HFFc6 (cell line): ENCODE results near the gene C1QTNF8. TPM values are rescaled to one million over a fixed set of nuclear protein-coding genes. Genes with fewer than 3 reads are reported as not detected.

Experiments used
- DNase-seq: peaks from one replicate; pipeline ENCODE4 v3.0.0-alpha.2; 2018
- H3K27ac Mint-ChIP-seq: 2 replicates; pipeline ENCODE4 v1.8.0; 2020; ENCODE audit warnings: mild to moderate bottlenecking, mixed read lengths
- H3K27me3 Mint-ChIP-seq: 2 replicates; pipeline ENCODE4 v1.8.0; 2021; ENCODE audit warnings: mild to moderate bottlenecking, moderate library complexity, mixed read lengths; ENCODE audit not compliant: insufficient read depth
- H3K36me3 Mint-ChIP-seq: 2 replicates; pipeline ENCODE4 v1.8.0; 2021; ENCODE audit warnings: low read depth, mixed read lengths
- H3K4me1 Mint-ChIP-seq: 2 replicates; pipeline ENCODE4 v1.8.0; 2020; ENCODE audit warnings: low read depth, mixed read lengths
- H3K4me3 Mint-ChIP-seq: 2 replicates; pipeline ENCODE4 v1.8.0; 2020; ENCODE audit warnings: mild to moderate bottlenecking, moderate library complexity, mixed read lengths
- H3K9me3 Mint-ChIP-seq: 2 replicates; pipeline ENCODE4 v1.8.0; 2020; ENCODE audit warnings: mild to moderate bottlenecking, mixed read lengths
- CTCF ChIP-seq: fragments of 200-600 bp; sonication (generic); IDR thresholded peaks from 2 replicates; pipeline ENCODE4 v1.5.0; 2021; ENCODE audit warnings: antibody characterized with exemption, mild to moderate bottlenecking
- total RNA-seq, 6 experiments: library from RNA; stranded (reverse); fragmentation: NEBNext Ultra II Directional; extraction: Animal tissue kit (Norgen Biotek cat#: 25700); gene quantifications; 2 replicates in 1 of 6; 3 replicates in 5 of 6; pipeline ENCODE4 v1.2.3, GENCODE V29; 2021

The C1QTNF8 gene
- total RNA-seq, 6 experiments from 2014 or later, result not detected

GRCh38 chr16:1066584-1067172 is 29.4 kb downstream of the C1QTNF8 start:
- TF ChIP-seq CTCF, result no peak
- no peak for DNase-seq
- Mint-ChIP-seq H3K4me3 (no peak overlapping the region), H3K27ac (no peak overlapping the region), H3K4me1 (no peaks in the 10 kb centered on the region), H3K27me3 (peaks cover 27% of the 10 kb centered on the region), H3K9me3 (no peaks in the 10 kb centered on the region), H3K36me3 (no peaks in the 10 kb centered on the region)

GRCh38 chr16:1065469-1066128 is 30.4 kb downstream of the C1QTNF8 start:
- Mint-ChIP-seq H3K36me3 (no peaks in the 10 kb centered on the region), H3K27ac (no peak overlapping the region), H3K9me3 (no peaks in the 10 kb centered on the region), H3K4me1 (no peaks in the 10 kb centered on the region), H3K27me3 (peaks cover 27% of the 10 kb centered on the region), H3K4me3 (no peak overlapping the region)
- no peak for DNase-seq
- TF ChIP-seq CTCF, result no peak

- Mint-ChIP-seq H3K4me3 (no peak overlapping the region), H3K36me3 (0 out of 2 replicates have a peak, but pooled peaks cover 5% of the 10 kb centered on the region), H3K9me3 (peaks cover 6% of the 10 kb centered on the region), H3K27ac (no peak overlapping the region), H3K4me1 (no peaks in the 10 kb centered on the region), H3K27me3 (peaks cover 26% of the 10 kb centered on the region)
- TF ChIP-seq CTCF, result no peak
- DNase-seq, result no peak
Observed at GRCh38 chr16:1063728-1064127, 32.3 kb downstream of the C1QTNF8 start.

GRCh38 chr16:1062895-1063294 is 33.1 kb downstream of the C1QTNF8 start:
- H3K36me3 Mint-ChIP-seq, result 0 out of 2 replicates have a peak, but pooled peaks cover 5% of the 10 kb centered on the region
- no peak overlapping the region for H3K4me3 Mint-ChIP-seq
- H3K4me1 Mint-ChIP-seq, result no peaks in the 10 kb centered on the region
- H3K27me3 Mint-ChIP-seq, result peaks cover 24% of the 10 kb centered on the region
- no peak overlapping the region for H3K27ac Mint-ChIP-seq
- H3K9me3 Mint-ChIP-seq, result peaks cover 6% of the 10 kb centered on the region
- DNase-seq, result no peak
- no peak for TF ChIP-seq CTCF

GRCh38 chr16:1061769-1062505 is 34.1 kb downstream of the C1QTNF8 start:
- TF ChIP-seq CTCF, result no peak
- Mint-ChIP-seq H3K4me3 (no peak overlapping the region), H3K27me3 (peaks cover 18% of the 10 kb centered on the region), H3K4me1 (no peaks in the 10 kb centered on the region), H3K36me3 (0 out of 2 replicates have a peak, but pooled peaks cover 5% of the 10 kb centered on the region), H3K27ac (no peak overlapping the region), H3K9me3 (peaks cover 6% of the 10 kb centered on the region)
- DNase-seq, result no peak
